ENCODE results near the gene SLC22A12.

Gene SLC22A12

GRCh38 chr11:64611869-64612646, 21.0 kb downstream of the SLC22A12 start:
- Histone ChIP-seq H3K9me3 (ENCODE audit: severe bottlenecking) (no peaks in the 10 kb centered on the region), H3K27me3 (ENCODE audit: insufficient read depth, poor library complexity, severe bottlenecking) (peaks cover 11% of the 10 kb centered on the region), H3K4me3 (ENCODE audit: severe bottlenecking) (no peak overlapping the region), H3K4me1 (ENCODE audit: insufficient read depth, poor library complexity, severe bottlenecking) (no peaks in the 10 kb centered on the region), H3K36me3 (ENCODE audit: low read depth) (no peaks in the 10 kb centered on the region), H3K27ac (ENCODE audit: poor library complexity, severe bottlenecking) (no peak overlapping the region)
- TF ChIP-seq CTCF (IDR thresholded peaks at IDR 0.05; ENCODE audit: poor library complexity, severe bottlenecking), result no peak
- ATAC-seq (ENCODE audit: low read depth) (no peak), DNase-seq (ENCODE audit: low spot score) (no peak)

- ATAC-seq (ENCODE audit: low read depth) (no peak), DNase-seq (ENCODE audit: low spot score) (no peak)
- no peak for TF ChIP-seq CTCF (IDR thresholded peaks at IDR 0.05; ENCODE audit: poor library complexity, severe bottlenecking)
- H3K27me3 ChIP-seq (ENCODE audit: insufficient read depth, poor library complexity, severe bottlenecking), result peaks cover 1% of the 10 kb centered on the region
- no peaks in the 10 kb centered on the region for H3K36me3 ChIP-seq (ENCODE audit: low read depth)
- no peaks in the 10 kb centered on the region for H3K4me1 ChIP-seq (ENCODE audit: insufficient read depth, poor library complexity, severe bottlenecking)
- no peaks in the 10 kb centered on the region for H3K9me3 ChIP-seq (ENCODE audit: severe bottlenecking)
- H3K27ac ChIP-seq (ENCODE audit: poor library complexity, severe bottlenecking), result no peak overlapping the region
- no peak overlapping the region for H3K4me3 ChIP-seq (ENCODE audit: severe bottlenecking)
Observed at GRCh38 chr11:64613648-64614047, 22.6 kb downstream of the SLC22A12 start.

GRCh38 chr11:64614917-64615316, 23.9 kb downstream of the SLC22A12 start:
- Histone ChIP-seq H3K27ac (ENCODE audit: poor library complexity, severe bottlenecking) (no peak overlapping the region), H3K4me1 (ENCODE audit: insufficient read depth, poor library complexity, severe bottlenecking) (no peaks in the 10 kb centered on the region), H3K27me3 (ENCODE audit: insufficient read depth, poor library complexity, severe bottlenecking) (no peaks in the 10 kb centered on the region), H3K36me3 (ENCODE audit: low read depth) (no peaks in the 10 kb centered on the region), H3K4me3 (ENCODE audit: severe bottlenecking) (no peak overlapping the region), H3K9me3 (ENCODE audit: severe bottlenecking) (no peaks in the 10 kb centered on the region)
- DNase-seq (ENCODE audit: low spot score) (no peak), ATAC-seq (ENCODE audit: low read depth) (no peak)
- no peak for TF ChIP-seq CTCF (IDR thresholded peaks at IDR 0.05; ENCODE audit: poor library complexity, severe bottlenecking)

GRCh38 chr11:64616817-64617216, 25.8 kb downstream of the SLC22A12 start:
- ATAC-seq (ENCODE audit: low read depth), result no peak
- no peaks in the 10 kb centered on the region for H3K36me3 ChIP-seq (ENCODE audit: low read depth)
- no peak for TF ChIP-seq CTCF (IDR thresholded peaks at IDR 0.05; ENCODE audit: poor library complexity, severe bottlenecking)
- no peak overlapping the region for H3K27ac ChIP-seq (ENCODE audit: poor library complexity, severe bottlenecking)
- H3K4me3 ChIP-seq (ENCODE audit: severe bottlenecking), result no peak overlapping the region
- H3K9me3 ChIP-seq (ENCODE audit: severe bottlenecking), result no peaks in the 10 kb centered on the region
- no peaks in the 10 kb centered on the region for H3K4me1 ChIP-seq (ENCODE audit: insufficient read depth, poor library complexity, severe bottlenecking)
- DNase-seq (ENCODE audit: low spot score), result no peak
- no peaks in the 10 kb centered on the region for H3K27me3 ChIP-seq (ENCODE audit: insufficient read depth, poor library complexity, severe bottlenecking)

GRCh38 chr11:64619196-64619595, 28.2 kb downstream of the SLC22A12 start:
- DNase-seq (ENCODE audit: low spot score) (no peak), ATAC-seq (ENCODE audit: low read depth) (no peak)
- H3K4me1 ChIP-seq (ENCODE audit: insufficient read depth, poor library complexity, severe bottlenecking), result no peaks in the 10 kb centered on the region
- H3K36me3 ChIP-seq (ENCODE audit: low read depth), result no peaks in the 10 kb centered on the region
- no peaks in the 10 kb centered on the region for H3K9me3 ChIP-seq (ENCODE audit: severe bottlenecking)
- TF ChIP-seq CTCF (IDR thresholded peaks at IDR 0.05; ENCODE audit: poor library complexity, severe bottlenecking), result no peak
- H3K27me3 ChIP-seq (ENCODE audit: insufficient read depth, poor library complexity, severe bottlenecking), result no peaks in the 10 kb centered on the region
- H3K4me3 ChIP-seq (ENCODE audit: severe bottlenecking), result no peak overlapping the region
- no peak overlapping the region for H3K27ac ChIP-seq (ENCODE audit: poor library complexity, severe bottlenecking)
